Measurements from ENCODE around the gene LYRM4. TPM values are rescaled to one million over a fixed set of nuclear protein-coding genes. Genes with fewer than 3 reads are reported as not detected.

The LYRM4 gene
- total RNA-seq, 4 donors from 2014 or later = 8.4 to 20.1 (median 12.2) TPM

DNA sequence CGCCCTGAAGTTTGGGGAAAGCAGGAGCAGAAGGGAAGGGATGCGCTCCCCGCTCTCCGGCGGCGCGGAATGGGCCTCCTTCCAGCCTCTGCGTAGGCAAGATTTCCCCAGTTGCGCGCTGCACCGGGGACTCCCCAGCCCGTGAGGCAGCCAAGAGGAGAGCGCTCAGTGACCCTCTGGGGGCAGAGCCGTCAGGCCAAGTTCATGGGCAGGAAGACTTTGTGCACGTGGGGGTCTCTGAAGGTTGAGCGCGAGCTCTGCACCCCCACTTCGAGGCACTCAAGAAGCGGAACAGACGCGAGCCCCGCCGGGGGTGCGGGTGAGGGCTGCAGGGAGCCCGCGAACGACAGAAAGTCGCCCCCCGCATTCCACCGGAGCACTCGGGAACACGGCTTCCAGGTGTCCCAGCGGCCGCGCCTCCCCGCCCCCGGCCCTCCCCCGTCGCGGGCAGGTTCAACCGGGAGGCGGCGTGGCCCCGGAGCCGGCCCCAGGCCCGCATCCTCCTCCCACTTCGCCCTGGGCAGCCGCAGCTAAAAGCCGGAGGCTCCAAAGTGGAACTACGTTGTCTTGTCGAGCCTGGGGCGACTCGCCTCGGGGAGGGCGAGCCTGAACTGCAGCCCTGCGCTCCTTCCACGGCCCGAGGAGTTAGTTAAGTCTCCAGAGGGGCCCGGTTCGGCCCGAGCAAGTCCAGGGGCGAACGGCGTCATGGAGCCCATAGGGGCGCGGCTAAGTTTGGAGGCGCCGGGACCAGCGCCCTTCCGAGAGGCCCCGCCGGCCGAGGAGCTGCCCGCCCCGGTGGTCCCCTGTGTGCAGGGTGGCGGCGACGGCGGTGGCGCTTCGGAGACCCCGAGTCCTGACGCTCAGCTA, 175.7 kb downstream of the LYRM4 start, which contains the start of gene PPP1R3G:
TSS of gene PPP1R3G (plus strand) at position 561 of the 867 bp plus-strand sequence. CDS start at position 706, 145 bp downstream.
- H3K4me1 ChIP-seq = peaks cover 0 to 15% of the 10 kb centered on the region in 2 donors
- in situ Hi-C loops (cut with MboI; ENCODE audit: low sequenced_read_pairs in 4 of 4) = no loop called here
- intact Hi-C loops (cut with DNase I; ENCODE audit: low total_unique reads) = loop anchor here (5.0 kb wide), 1 partner anchor 83 kb away; the partner anchor contains the start of gene RPP40
- no peaks in the 10 kb centered on the region for H3K36me3 ChIP-seq
- peak; percentile 62 to 82 for ATAC-seq
- H3K27me3 ChIP-seq = peaks cover 0 to 14% (median 5%) of the 10 kb centered on the region in 3 donors
- H3K27ac ChIP-seq = peak within 1 kb of the TSS; percentile 41 to 67 (median 56)
- peak in 1 of 2 donors; percentile 28 for DNase-seq
- peak in 1 of 2 donors; percentile 25 for TF ChIP-seq POLR2A (IDR thresholded peaks at IDR 0.05)
- TF ChIP-seq, protein P1, sequence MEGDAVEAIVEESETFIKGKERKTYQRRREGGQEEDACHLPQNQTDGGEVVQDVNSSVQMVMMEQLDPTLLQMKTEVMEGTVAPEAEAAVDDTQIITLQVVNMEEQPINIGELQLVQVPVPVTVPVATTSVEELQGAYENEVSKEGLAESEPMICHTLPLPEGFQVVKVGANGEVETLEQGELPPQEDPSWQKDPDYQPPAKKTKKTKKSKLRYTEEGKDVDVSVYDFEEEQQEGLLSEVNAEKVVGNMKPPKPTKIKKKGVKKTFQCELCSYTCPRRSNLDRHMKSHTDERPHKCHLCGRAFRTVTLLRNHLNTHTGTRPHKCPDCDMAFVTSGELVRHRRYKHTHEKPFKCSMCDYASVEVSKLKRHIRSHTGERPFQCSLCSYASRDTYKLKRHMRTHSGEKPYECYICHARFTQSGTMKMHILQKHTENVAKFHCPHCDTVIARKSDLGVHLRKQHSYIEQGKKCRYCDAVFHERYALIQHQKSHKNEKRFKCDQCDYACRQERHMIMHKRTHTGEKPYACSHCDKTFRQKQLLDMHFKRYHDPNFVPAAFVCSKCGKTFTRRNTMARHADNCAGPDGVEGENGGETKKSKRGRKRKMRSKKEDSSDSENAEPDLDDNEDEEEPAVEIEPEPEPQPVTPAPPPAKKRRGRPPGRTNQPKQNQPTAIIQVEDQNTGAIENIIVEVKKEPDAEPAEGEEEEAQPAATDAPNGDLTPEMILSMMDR (IDR thresholded peaks at IDR 0.05 in 4 of 5, conservative IDR thresholded peaks at IDR 0.05 in 1 of 5) = no peak
- no peaks in the 10 kb centered on the region for H3K9me3 ChIP-seq
- peak within 1 kb of the TSS; percentile 65 to 80 (median 75) for H3K4me3 ChIP-seq

DNA sequence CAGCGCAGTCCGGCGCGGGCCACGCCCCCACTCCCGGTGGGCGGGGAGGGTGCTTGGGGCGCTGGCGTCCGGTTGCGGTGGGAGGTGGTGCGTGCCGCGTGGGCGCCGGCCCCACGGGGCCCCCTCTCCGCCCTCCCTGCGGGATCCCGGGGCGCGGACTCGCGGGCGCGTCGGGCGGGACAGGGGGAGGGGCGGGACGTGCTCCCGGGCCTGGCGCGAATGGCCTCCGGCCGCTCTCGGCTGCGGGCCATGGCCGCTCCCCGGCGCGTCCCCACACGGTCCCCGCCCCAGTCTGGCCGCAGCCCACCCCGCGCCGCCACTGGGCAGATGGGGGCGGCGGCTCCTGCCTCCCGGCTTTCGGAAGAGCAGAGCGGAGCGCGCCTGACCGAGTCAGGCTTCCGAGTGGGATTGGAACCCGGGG, 176.4 kb downstream of the LYRM4 start:
- H3K36me3 ChIP-seq = no peaks in the 10 kb centered on the region
- no peaks in the 10 kb centered on the region for H3K9me3 ChIP-seq
- in situ Hi-C loops (cut with MboI; ENCODE audit: low sequenced_read_pairs in 4 of 4) = no loop called here
- H3K4me3 ChIP-seq = peak overlapping the region; percentile 65 to 80 (median 75)
- TF ChIP-seq POLR2A (IDR thresholded peaks at IDR 0.05) = peak in 1 of 2 donors; percentile 37
- TF ChIP-seq, protein P1 (IDR thresholded peaks at IDR 0.05 in 4 of 5, conservative IDR thresholded peaks at IDR 0.05 in 1 of 5) = no peak
- peak overlapping the region; percentile 41 to 67 (median 56) for H3K27ac ChIP-seq
- intact Hi-C loops (cut with DNase I; ENCODE audit: low total_unique reads) = loop anchor here (5.0 kb wide), 1 partner anchor 82 kb away; the partner anchor contains the start of gene RPP40
- ATAC-seq (peak; percentile 26 to 50), DNase-seq (no peak)
- peaks cover 0 to 14% (median 5%) of the 10 kb centered on the region in 3 donors for H3K27me3 ChIP-seq
- H3K4me1 ChIP-seq = peaks cover 0 to 15% of the 10 kb centered on the region in 2 donors

DNA sequence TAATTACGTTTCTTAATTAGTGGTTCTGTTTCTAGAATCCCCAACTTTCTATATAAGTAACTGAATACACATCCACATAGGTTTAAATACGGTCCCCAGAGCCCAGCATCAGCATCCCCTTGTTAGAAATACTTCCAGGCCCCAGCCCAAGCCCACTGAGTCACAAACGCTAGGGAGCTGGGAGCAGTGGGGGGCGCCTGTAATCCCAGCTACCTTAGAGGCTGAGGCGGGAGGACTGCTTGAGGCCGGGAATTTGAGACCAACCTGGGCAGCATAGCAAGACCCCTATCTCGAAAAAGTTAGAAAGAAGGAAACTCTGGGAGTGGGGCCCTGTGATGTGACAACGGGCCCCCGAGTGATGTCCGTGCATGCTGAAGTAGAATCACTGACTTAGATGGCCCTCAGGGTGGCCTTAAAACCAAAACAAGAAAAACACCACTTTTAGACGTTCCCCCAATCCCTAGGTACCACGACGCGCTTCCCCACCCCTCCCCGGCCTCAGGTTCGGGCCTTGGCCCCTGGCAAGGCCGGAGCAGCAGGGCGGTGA, 176.9 kb downstream of the LYRM4 start:
- Histone ChIP-seq H3K27ac (peak overlapping the region in 3 of 4 donors; percentile 41 to 67 (median 59)), H3K27me3 (peaks cover 0 to 14% (median 5%) of the 10 kb centered on the region in 3 donors), H3K4me3 (peak overlapping the region; percentile 65 to 80 (median 75)), H3K4me1 (peaks cover 0 to 15% of the 10 kb centered on the region in 2 donors), H3K36me3 (no peaks in the 10 kb centered on the region), H3K9me3 (no peaks in the 10 kb centered on the region)
- in situ Hi-C loops (cut with MboI; ENCODE audit: low sequenced_read_pairs in 4 of 4) (no loop called here), intact Hi-C loops (cut with DNase I; ENCODE audit: low total_unique reads) (loop anchor here (5.0 kb wide), 1 partner anchor 82 kb away; the partner anchor contains the start of gene RPP40)
- no peak for ATAC-seq
- TF ChIP-seq POLR2A (IDR thresholded peaks at IDR 0.05) = no peak
- DNase-seq = no peak

DNA sequence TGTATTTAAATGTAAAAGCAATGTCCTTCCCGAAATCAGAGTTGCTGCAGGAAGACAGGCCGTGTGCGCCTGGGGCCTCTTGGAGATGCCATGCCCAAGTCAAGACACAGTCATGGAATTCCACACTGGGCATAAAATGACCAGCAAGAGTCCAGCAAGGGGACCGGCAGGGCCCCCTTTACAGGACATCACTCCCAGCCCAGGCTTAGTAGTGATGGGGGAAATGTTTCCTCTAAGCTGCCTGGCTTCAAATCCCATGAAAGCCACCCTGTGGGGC, 177.5 kb downstream of the LYRM4 start:
- no peak for DNase-seq
- no peak for ATAC-seq
- in situ Hi-C loops (cut with MboI; ENCODE audit: low sequenced_read_pairs in 4 of 4) (no loop called here), intact Hi-C loops (cut with DNase I; ENCODE audit: low total_unique reads) (loop anchor here (5.0 kb wide), 1 partner anchor 81 kb away; the partner anchor contains the start of gene RPP40)
- Histone ChIP-seq H3K27me3 (peaks cover 0 to 14% (median 5%) of the 10 kb centered on the region in 3 donors), H3K9me3 (no peaks in the 10 kb centered on the region), H3K4me3 (no peak overlapping the region), H3K36me3 (no peaks in the 10 kb centered on the region), H3K27ac (no peak overlapping the region), H3K4me1 (peaks cover 0 to 15% of the 10 kb centered on the region in 2 donors)
- TF ChIP-seq POLR2A (IDR thresholded peaks at IDR 0.05) = no peak
- TF ChIP-seq, protein P1 (IDR thresholded peaks at IDR 0.05 in 4 of 5, conservative IDR thresholded peaks at IDR 0.05 in 1 of 5) = no peak

Measured in gastrocnemius medialis (tissue), 4 donors.